ENCODE measurements around the gene MARK3. TPM values are rescaled to one million over a fixed set of nuclear protein-coding genes. Genes with fewer than 3 reads are reported as not detected.

MARK3 gene
- total and polyA plus RNA-seq, 10 of the 15 experiments (the other 5 are each of a cell fraction or from before 2014, with no cell fraction given) = 10.7 to 75.1 (median 41.4) TPM

DNA sequence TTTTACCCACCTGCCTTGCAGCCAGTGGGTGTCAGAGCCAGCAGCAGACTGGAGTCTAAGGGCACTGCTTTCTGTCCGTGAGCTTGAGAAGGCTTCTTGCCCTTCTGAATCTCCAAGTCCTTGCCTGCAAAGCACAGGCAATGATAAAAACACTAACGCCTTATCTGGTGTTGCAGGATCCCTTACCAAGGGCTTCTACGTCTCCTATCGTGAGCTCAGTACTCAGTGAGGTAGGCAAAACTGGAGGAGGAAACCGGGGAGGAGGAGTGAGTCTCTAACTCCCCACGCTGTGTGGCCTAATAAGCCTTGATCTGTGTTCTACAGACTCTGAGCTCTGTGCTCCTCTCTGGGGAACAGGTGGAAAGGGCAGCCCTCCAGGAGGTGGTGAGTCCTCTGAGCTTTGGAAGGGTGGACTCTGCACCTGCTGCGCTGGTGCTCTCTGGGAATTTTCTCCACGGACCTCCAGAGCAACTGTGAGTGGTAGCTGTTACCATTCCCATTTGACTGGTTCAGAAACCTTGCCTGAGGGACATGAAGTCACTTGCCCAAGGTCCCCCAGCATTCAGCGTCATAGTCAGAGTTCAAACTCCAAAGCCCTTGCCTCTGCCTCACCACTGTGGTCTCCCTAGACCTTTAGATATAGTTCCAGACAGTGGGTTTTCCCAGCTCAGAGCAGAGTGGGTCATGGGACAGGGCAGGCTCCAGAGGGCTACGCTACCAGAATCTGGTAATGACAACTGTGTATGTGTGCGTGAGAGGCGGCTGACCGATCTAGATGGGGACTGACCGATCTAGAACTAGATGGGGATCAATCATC lies 7.0 kb upstream of the MARK3 start:
- DNase-seq (ENCODE audit: low read depth, low spot score) = no peak
- H3K4me2 ChIP-seq (ENCODE audit: control insufficient read depth, insufficient read depth) = no peak overlapping the region
- ChIA-PET RAD21 (ENCODE audit: unreplicated experiment) (no interaction called here), CTCF (interaction anchor here (1.0 to 5.6 kb wide), 4 partner anchors 13 to 24 kb away, joined by 3 to 43 read pairs (median 4); no protein-coding TSS in a partner anchor), POLR2A (interaction anchor here (0.6 to 1.0 kb wide), 2 partner anchors 36 to 38 kb away, joined by 3 to 6 read pairs; no protein-coding TSS in a partner anchor), SMC1A (ENCODE audit: uncharacterized antibody, unreplicated experiment) (interaction anchor here (0.8 to 1.2 kb wide), 2 partner anchors 10 to 71 kb away, joined by 3 read pairs; no protein-coding TSS in a partner anchor)
- H3K4me3 ChIP-seq = no peak overlapping the region
- no peaks in the 10 kb centered on the region; a peak in 1 of 4 replicates for H3K27me3 ChIP-seq (replicated peaks in 1 of 2; ENCODE audit: control insufficient read depth in 2 of 2, insufficient read depth in 2 of 2, low read length in 1 of 2)
- ATAC-seq = no peak
- H3K36me3 ChIP-seq (ENCODE audit: control insufficient read depth in 2 of 2, insufficient read depth in 2 of 2, low read length in 1 of 2) = no peaks in the 10 kb centered on the region
- H3K9ac ChIP-seq (ENCODE audit: control insufficient read depth, insufficient read depth, low read length) = no peak overlapping the region
- no TSS peak for BruUV-seq (replicated peaks)
- no peaks in the 10 kb centered on the region for H3K79me2 ChIP-seq (ENCODE audit: control insufficient read depth, insufficient read depth, low read length)
- no peaks in the 10 kb centered on the region; the same call in 1 of the 2 replicates for H3K4me1 ChIP-seq (ENCODE audit: control insufficient read depth, insufficient read depth, low read length)
- no peak for TF ChIP-seq FOS (IDR thresholded peaks at IDR 0.05; ENCODE audit: borderline replicate concordance, extremely low read depth, insufficient read length)
- no peak for TF ChIP-seq MEF2B (IDR thresholded peaks at IDR 0.05; ENCODE audit: partially characterized antibody, poor library complexity, severe bottlenecking)
- no peak for TF ChIP-seq TCF7 (IDR thresholded peaks at IDR 0.05; ENCODE audit: borderline replicate concordance)
- TF ChIP-seq, protein P1, sequence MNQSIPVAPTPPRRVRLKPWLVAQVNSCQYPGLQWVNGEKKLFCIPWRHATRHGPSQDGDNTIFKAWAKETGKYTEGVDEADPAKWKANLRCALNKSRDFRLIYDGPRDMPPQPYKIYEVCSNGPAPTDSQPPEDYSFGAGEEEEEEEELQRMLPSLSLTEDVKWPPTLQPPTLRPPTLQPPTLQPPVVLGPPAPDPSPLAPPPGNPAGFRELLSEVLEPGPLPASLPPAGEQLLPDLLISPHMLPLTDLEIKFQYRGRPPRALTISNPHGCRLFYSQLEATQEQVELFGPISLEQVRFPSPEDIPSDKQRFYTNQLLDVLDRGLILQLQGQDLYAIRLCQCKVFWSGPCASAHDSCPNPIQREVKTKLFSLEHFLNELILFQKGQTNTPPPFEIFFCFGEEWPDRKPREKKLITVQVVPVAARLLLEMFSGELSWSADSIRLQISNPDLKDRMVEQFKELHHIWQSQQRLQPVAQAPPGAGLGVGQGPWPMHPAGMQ (IDR thresholded peaks at IDR 0.05; ENCODE audit: borderline replicate concordance) = no peak
- no peak for TF ChIP-seq CBFB (IDR thresholded peaks at IDR 0.05; ENCODE audit: low read depth)
- no peak for TF ChIP-seq NR2C2 (IDR thresholded peaks at IDR 0.05; ENCODE audit: borderline replicate concordance, control insufficient read depth, insufficient read length, low read depth)
- no peak for TF ChIP-seq HCFC1 (IDR thresholded peaks at IDR 0.05; ENCODE audit: low read length)
- no peak for TF ChIP-seq RCOR1 (conservative IDR thresholded peaks at IDR 0.05; ENCODE audit: low read depth, low read length)
- TF ChIP-seq SPI1 (IDR thresholded peaks at IDR 0.05; ENCODE audit: borderline replicate concordance, insufficient read depth, low read depth, low read length) = no peak
- no peak for TF ChIP-seq CREM (IDR thresholded peaks at IDR 0.05; ENCODE audit: low read depth)
- TF ChIP-seq FOXM1 (IDR thresholded peaks at IDR 0.05; ENCODE audit: low read depth, low read length) = no peak
- TF ChIP-seq, protein P2, sequence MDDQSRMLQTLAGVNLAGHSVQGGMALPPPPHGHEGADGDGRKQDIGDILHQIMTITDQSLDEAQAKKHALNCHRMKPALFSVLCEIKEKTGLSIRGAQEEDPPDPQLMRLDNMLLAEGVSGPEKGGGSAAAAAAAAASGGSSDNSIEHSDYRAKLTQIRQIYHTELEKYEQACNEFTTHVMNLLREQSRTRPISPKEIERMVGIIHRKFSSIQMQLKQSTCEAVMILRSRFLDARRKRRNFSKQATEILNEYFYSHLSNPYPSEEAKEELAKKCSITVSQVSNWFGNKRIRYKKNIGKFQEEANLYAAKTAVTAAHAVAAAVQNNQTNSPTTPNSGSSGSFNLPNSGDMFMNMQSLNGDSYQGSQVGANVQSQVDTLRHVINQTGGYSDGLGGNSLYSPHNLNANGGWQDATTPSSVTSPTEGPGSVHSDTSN (IDR thresholded peaks at IDR 0.05; ENCODE audit: insufficient replicate concordance, low read depth, low read length) = no peak
- no peak for TF ChIP-seq WRNIP1 (IDR thresholded peaks at IDR 0.05; ENCODE audit: borderline replicate concordance, low read depth, low read length)
- TF ChIP-seq MTA3 (IDR thresholded peaks at IDR 0.05; ENCODE audit: borderline replicate concordance, low read length) = no peak
- no peak for TF ChIP-seq CBX3 (IDR thresholded peaks at IDR 0.05; ENCODE audit: borderline replicate concordance, low read depth)
- no peak for TF ChIP-seq ASH2L (IDR thresholded peaks at IDR 0.05; ENCODE audit: borderline replicate concordance, low read depth)
- TF ChIP-seq YBX1 (IDR thresholded peaks at IDR 0.05) = no peak
- intact Hi-C loops (cut with micrococcal nuclease; ENCODE audit: unreplicated experiment) = no loop called here
- no peak overlapping the region for H2AFZ ChIP-seq (ENCODE audit: control insufficient read depth, low read depth, low read length)
- no peaks in the 10 kb centered on the region for H3K9me3 ChIP-seq (replicated peaks; ENCODE audit: control insufficient read depth, insufficient read depth, low read length)
- WGBS (ENCODE audit: insufficient coverage, insufficient replicate concordance, low lambda C conversion rate, missing lambda C conversion rate) = 63% methylated on average over 14 of the region's 14 CpGs
- no peaks in the 10 kb centered on the region for H4K20me1 ChIP-seq (ENCODE audit: control insufficient read depth, insufficient read depth)
- no peak for FAIRE-seq
- in situ Hi-C loops (cut with MboI) = no loop called here
- no peak overlapping the region for H3K27ac ChIP-seq (ENCODE audit: control insufficient read depth, insufficient read depth)

Data from GM12878 (cell line).